NT2/D1 (cell line): ENCODE results near the gene OR2T11.
"Not testable (repeated sequence)": the region's sequence is repeated elsewhere in the genome, so short reads cannot be mapped to it uniquely, and the experiment has no call there.

Experiments
- SUZ12 ChIP-seq: IDR thresholded peaks from 2 replicates; pipeline ENCODE4 v1.6.1; 2011; ENCODE audit not compliant: insufficient read length, insufficient read depth; ENCODE audit errors: extremely low read depth
- ZNF274 ChIP-seq: IDR thresholded peaks from 2 replicates; pipeline ENCODE4 v1.6.1; 2011; ENCODE audit warnings: mild to moderate bottlenecking, low read depth, low read length

DNA sequence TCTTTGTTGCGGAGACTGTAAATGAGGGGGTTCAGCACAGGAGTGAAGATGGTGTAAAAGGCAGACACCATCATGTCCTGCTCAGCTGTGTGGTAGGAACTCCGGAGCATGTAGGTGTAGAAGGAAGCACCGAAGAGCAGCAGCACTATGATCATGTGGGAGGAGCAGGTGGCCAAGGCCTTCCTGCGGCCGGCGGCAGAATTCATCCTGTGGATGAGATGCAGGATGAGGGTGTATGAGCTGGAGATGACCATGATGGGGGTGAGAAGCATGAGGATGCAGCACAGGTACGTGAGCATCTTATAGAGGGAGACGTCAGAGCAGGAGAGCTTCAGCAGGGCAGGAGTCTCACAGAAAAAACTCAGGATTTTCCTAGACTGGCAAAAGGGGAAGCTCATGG, 61.0 kb downstream of the OR2T11 start:
- not testable (repeated sequence) for TF ChIP-seq SUZ12, ZNF274
